ENCODE results near the gene CLEC3B.
"Not testable (repeated sequence)": the region's sequence is repeated elsewhere in the genome, so short reads cannot be mapped to it uniquely, and the experiment has no call there.

The CLEC3B gene

GRCh38 chr3:45066109-45066801 lies 40.2 kb downstream of the CLEC3B start:
- DNase-seq (ENCODE audit: low read depth in 2 of 2) = no peak

- no peak for DNase-seq (ENCODE audit: low read depth in 2 of 2)
Measured at GRCh38 chr3:45067486-45067885, 41.4 kb downstream of the CLEC3B start.

GRCh38 chr3:45067941-45068340 lies 41.8 kb downstream of the CLEC3B start:
- DNase-seq (ENCODE audit: low read depth in 2 of 2) = no peak

- no peak for DNase-seq (ENCODE audit: low read depth in 2 of 2)
Measured at GRCh38 chr3:45071075-45071474, 45.0 kb downstream of the CLEC3B start.

- no peak for DNase-seq (ENCODE audit: low read depth in 2 of 2)
Measured at GRCh38 chr3:45075821-45076625, 49.9 kb downstream of the CLEC3B start.

- not testable (repeated sequence) for DNase-seq (ENCODE audit: low read depth in 2 of 2)
Measured at GRCh38 chr3:45078256-45078655, 52.2 kb downstream of the CLEC3B start.

- no peak for DNase-seq (ENCODE audit: low read depth in 2 of 2)
Measured at GRCh38 chr3:45078910-45079522, 52.9 kb downstream of the CLEC3B start.

GRCh38 chr3:45079715-45080114 lies 53.6 kb downstream of the CLEC3B start:
- DNase-seq (ENCODE audit: low read depth in 2 of 2) = no peak

GRCh38 chr3:45080824-45081223 lies 54.7 kb downstream of the CLEC3B start:
- no peak for DNase-seq (ENCODE audit: low read depth in 2 of 2)

- DNase-seq (ENCODE audit: low read depth in 2 of 2) = no peak
Measured at GRCh38 chr3:45081506-45082141, 55.5 kb downstream of the CLEC3B start.

GRCh38 chr3:45082142-45082538 lies 56.0 kb downstream of the CLEC3B start:
- no peak for DNase-seq (ENCODE audit: low read depth in 2 of 2)

GRCh38 chr3:45083023-45083422 lies 56.9 kb downstream of the CLEC3B start:
- DNase-seq (ENCODE audit: low read depth in 2 of 2) = no peak

GRCh38 chr3:45084361-45084760 lies 58.3 kb downstream of the CLEC3B start:
- DNase-seq (ENCODE audit: low read depth in 2 of 2) = no peak

- no peak for DNase-seq (ENCODE audit: low read depth in 2 of 2)
Measured at GRCh38 chr3:45084820-45085816, 59.0 kb downstream of the CLEC3B start.
